Activated CD4-positive, alpha-beta T cell treated with anti-CD3 and anti-CD28 coated beads for 48 hours (primary cell): Measurements from ENCODE around the gene SGMS1.

Source experiments
- DNase-seq: peaks from one replicate; pipeline ENCODE4 v3.0.0-alpha.2; 2020

SGMS1 gene

DNA sequence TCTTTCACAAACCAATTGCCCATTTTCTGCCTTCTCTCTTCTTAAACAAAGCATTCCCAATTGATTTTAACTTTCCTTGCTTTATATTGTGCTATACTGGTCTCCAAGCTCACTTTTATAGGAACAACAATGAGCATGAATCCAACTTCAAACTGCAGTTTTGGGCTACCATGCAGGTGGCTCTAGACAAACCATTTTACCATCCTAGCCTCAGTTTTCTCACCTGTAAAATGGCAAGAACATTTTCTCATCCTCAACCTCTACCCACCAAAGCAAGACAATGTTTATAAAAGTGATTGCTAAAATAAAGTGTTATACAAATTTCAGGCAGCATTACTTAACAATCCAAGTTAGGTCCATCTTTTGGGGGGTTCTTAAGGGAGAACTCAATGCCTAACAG lies 305.6 kb downstream of the SGMS1 start:
- no peak for DNase-seq

DNA sequence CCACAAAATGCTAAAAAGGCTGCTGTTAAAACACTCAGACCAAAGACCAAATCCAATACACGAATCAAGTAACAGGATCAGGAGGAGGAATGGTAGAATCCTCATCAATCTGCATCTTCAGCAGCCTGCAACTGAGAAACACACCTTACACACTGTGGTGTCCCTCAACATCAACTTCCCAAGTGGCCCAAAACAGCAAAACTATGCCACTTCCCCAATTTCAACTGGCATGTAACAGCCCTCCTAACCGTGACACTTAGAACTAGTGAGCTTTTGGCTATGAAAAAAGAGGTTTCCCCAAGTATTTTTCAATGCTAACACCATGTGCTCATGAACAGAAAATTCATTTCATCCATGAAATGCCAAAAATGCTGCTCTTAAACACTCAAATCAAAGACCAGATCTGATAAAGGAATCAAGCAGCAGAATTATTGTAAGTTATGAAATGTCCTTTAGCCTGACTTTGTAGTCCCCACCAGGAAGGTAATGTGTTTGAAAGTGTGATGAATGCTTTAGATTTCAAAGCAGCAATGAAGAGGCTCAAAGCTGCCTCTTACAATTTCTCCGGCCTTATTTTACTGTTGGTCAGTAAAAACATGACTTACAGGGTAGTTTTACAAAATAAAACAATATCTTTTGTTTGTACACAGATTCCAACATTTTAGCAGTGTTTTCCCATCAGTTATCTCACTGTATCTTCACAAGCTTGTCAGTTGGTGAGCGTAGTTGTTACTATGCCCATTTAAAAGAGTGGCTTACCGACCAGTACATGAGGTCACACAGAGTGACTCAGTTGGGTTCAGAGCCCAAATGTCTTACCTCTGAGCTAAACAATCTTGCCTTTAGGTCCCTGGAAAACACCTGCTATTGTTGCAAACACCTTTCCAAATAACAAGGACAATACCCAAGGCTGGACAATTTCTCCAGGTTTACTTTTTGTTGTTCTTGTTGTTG lies 306.8 kb downstream of the SGMS1 start:
- no peak for DNase-seq

DNA sequence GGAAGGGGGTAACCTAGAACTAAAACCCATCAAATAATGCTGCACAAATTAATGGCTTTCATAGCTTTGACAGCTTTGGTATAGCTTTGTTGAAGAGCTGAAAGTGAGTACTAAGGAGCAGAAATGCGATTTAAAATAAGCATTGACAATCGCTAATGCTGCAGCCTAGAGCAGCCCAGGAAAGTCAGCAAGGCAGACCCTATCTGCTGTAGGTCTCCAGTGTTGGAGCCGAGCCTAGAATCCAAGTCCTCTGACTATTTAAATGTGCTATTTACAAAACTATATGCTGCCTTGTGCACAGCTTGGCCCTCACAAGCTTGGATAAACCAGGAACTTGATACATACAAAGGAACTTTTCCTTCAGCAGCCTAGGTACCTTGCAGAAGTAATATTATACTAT lies 307.6 kb downstream of the SGMS1 start:
- DNase-seq, result no peak

DNA sequence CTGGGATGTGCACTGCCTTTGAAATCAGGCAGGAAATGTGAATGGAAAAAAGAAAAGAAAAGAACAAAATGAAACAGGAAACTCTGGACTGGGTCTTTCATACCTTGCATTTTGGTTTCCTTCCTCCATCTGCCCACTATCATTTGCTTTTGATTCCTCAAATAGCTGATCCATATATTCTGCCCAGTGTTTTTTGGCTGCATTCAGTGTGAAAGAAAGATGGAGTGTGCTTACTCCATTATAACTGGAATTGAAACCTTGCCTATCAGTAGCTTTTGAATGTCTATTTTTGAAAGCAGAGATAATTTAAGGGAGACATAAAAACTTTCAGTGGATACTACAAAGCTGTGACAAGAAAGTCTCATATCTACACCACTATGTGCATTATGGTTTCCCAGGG lies 308.3 kb downstream of the SGMS1 start:
- DNase-seq, result no peak

DNA sequence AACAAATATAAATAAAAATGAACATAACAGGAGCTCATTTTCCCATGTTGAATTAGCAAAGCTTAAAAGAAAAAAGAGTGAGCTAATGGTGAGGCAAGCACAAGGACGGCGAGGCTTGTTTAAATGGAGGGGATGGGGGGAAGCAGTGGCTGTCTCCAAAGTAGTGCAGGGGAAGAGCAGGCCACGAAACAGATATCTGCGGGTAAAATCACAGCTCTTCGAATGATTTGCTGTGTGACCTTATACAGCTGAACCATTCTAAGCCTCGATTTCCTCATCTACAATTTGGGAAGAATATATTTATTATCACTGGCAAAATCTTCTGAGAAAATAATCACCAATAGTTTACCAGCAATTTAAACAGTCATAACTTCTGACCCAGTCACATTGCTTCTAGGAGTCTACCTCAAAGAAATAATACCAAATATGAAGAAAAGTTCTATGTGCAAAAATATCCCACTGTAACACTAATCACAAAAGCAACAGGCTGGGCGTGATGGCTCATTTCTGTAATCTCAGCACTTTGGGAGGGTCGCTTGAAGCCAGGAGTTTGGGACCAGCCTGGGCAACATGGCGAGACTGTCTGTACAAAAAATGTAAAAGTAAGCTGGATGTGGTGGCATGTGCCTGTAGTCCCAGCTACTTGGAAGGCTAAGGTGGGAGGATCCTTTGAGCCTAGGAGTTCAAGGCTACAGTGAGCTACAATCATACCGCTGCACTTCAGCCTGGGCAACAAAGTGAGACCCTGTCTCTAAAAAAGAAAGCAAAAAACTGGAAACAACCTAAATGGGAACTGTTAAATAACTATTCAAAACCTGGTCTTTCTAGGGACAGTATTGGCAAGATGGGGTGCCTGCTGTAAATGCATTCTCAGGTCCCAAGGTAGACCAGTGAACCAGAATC lies 309.3 kb downstream of the SGMS1 start:
- no peak for DNase-seq

DNA sequence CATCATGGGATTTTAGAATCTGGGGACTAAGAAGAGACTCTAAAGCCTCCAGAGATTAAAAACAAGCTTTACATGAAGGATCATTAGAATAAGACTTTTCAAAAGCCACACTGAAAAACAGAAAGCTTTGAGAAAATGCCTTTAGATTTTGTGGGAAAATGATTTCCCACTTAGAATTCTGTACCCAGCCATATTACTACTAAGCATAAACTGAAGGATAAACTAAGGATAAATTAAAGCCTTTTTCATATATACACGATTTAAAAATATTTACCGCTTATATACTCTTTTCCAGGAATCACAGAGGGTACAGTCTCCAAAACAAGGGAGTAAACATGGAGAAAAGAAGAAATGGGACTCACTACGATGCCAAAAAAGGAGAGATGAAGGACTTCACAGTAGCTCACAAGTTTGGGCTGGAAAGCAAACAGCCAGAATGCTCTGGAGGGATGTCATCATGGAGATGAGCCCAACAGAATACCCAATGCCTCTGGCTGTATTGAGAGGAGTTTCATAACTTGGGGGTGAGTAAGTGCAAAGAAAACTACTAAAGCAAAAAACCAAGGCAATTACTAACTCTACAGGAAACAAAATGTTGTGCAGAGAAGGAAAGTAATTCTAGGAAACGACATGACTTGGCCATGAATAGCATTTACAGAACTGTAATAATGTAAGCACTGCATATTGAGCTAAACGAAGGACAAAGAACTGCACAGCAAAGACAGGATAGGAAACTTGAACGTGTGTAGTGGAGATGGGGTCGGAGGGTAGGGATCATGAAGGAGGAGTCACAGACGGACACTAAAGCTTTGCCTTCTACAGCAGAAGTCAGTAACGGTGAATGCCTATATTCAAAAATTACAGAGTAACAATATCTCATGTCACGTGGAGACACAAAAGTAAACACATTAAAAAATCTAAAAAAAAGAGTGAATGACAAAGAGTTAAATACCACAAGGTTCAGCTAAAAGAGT lies 311.0 kb downstream of the SGMS1 start:
- DNase-seq, result no peak

DNA sequence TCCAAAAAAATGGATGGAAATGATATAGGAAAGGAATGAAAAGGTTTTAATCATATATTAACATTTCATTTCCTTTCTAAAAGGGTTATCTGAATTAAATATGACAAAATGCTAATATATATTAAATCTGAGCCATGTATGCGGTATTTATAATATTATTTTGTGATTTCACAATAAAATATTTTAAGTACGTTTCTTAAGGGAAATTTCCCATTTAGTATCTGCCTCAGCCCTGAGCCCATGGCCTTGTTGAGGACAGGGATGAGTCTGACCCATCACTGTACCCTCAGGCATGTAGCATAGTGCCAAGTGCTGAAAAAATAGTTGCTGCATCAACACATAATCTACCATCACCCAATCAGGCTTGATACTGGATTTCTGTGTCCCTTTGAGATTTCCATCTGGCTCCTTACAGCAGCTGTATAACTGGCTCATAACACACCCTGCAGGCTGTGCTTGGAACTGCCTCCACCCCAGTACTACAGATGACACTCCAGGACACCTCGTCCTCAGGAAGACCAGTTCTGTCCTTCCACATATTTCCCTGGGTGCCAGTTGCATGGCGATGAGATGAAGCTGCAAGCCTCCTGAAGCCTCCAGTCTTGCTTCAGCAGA lies 313.1 kb downstream of the SGMS1 start:
- peak; percentile 50 for DNase-seq

DNA sequence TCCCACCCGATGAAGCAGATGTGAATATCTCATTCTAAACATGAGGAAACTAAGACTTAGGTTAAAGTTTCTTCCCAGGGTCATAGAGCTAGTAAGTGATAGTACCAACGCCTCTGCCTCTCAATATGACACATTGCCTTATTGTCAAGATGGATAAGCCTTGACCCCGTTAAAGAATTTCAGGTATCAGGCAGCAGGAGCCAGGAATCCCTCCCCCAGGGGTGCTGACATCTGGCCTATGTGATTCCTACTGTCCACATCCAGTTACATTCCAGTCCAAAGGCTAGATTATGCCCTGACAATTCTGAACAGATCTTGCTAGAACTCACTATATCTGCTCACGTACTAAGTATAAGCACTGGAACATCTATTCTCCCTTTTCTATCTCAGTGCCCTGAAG lies 314.4 kb downstream of the SGMS1 start:
- no peak for DNase-seq

DNA sequence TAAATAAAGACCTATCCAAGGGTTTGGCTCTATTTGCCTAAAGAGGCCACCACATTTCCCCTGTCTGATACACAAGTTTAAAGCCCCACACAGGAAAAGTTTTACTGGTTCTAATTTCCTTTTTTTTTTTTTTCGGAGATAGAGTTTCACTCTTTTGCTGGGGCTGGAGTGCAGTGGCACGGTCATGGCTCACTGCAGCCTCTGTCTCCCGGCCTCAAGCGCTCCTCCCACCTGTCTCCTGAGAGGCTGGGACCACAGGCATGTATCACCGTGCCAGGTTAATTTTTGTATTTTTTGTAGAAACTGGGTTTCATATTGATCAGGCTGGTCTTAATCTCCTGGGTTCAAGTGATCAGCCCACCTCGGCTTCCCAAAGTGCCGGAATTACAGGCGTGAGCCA lies 319.1 kb downstream of the SGMS1 start:
- no peak for DNase-seq

DNA sequence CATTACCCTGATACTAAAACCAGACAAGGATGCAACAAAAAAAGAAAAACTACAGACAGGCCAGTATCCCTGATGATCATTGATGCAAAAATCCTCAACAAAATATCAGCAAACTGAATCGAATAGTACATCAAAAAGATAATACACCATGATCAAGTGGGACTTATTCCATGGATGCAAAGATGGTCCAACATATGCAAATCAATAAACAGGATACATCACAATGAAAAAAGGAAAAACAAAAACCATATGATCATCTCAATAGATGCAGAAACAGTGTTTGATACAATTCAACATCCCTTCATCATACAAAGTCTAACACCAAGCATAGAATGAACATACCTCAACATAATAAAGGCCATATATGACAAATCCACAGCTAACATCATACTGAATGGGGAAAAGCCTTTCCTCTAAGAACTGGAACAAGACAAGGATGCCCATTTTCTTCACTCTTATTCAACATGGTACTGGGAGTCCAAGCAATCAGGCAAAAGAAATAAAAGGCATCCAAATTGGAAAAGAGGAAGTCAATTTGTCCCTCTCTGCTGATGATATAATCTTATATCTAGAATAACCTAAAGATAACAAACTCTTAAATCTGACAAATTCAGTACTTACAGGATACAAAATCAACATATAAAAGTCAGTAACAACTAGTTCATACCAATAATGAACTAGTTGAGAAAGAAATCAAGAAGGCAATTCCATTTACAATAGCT lies 323.6 kb downstream of the SGMS1 start:
- DNase-seq, result no peak

DNA sequence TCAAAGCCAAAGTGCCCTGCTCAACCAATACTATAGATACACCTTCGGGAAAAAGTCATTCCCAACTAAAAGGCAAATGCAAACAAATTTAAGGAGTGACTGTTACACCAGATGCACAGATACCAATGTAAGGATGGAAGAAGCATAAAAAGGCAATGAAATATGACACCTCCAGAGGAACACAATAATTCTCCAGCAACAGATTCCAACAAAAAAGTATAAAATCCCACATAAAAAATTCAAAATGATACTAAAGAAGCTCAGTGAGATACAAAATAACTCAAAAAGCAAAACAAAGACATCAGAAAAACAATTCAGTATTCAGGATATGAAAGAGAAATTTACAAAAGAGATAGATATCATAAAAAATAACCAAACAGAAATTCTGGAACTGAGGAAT lies 328.4 kb downstream of the SGMS1 start:
- DNase-seq, result no peak

DNA sequence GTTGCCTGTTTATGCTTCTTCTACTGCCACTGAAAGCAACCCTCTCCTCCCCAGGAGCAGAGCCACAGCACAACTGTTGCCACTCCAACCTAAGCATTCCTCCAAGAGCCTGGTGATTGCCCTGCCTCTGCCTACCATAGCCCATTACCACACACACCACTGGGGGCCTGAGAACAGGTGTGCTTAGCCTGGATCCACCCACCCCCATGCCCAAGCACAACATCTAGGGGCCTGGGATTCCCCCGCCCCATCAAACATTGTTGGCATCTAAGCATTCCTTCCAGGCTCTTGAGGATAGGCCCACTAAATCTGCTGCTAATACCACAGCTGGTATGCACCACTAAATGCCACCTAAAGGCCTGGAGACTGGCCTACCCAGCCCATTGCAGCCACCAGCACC lies 329.2 kb downstream of the SGMS1 start:
- DNase-seq, result no peak

DNA sequence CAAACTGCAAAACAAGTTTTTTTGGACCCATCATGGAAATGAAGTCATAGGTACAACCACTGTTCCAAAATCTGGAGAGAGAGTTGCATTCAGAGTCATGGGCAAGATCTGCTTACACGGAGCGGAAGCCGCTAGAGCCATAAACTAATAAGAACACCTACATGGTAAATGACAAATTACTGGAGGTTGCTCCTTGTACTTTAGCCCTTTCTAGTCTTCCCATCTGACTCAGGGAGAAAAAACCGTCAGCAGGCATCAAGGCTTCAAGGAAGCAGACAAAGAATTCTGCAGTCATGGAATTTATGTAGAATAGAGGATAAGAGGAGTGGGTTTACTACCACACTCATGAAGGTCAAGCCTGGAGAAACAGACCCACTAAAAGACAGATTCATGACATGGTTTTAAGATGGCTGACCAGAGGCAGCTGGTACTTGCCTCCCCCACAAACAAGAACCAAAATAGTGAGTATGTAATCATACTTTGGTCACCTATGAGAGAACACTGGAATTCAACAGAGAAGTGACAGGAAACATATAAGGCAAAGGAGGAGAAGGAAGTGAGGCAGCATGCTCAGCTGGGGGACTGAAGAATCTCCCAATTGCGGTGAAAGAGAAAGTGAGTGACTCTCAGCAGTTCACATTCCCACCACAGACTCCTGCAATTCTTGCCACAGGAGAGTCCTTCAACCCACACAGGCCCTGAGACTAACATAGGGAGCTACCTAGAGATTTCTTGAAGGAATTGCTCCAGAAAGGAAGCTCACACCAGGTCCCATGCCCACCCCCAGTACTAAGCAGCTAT lies 330.0 kb downstream of the SGMS1 start:
- DNase-seq, result no peak

DNA sequence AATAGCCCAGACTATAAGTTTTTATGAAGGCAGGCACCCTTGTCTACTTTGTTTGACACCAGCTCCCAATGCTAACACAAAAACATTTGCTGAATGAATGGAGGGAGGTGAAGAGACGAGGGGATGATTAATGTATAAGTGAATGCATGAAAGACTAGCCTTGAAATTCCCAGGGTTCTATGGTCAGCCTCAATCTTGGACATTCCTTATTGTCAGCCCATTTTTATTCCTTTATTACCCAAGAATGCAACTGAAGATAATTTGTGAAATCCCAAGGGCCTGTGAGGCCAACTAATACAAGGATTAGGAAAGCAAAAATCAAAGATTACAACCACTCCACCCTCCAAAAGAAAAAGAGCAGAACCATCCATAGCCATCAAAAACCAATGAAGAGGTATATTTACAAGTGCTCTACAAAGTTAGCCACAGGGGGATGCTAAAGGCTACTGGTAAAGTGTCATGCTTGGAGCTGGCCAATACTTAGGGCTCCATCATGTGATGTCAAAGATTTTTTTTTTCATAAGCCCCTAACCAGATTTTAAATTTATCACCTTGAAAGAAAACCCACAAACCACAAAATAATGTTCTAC lies 332.4 kb downstream of the SGMS1 start:
- DNase-seq, result no peak

DNA sequence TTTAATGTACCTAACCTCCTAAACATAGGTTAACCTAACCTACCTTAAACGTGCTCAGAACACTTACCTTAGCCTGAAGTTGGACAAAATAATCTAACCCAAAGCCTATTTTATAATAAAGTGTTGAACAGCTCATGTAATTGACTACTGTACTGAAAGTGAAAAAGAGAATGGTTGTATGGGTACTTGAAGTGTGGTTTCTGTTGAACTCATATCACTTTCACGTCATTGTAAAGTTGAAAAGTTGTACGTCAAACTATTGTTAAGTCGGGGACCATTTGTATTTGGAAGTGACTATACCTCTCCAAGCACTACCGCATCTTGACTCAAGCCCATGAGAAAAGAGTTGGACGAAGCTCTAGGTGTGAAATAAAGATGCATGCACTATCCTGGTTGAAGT lies 334.6 kb downstream of the SGMS1 start:
- no peak for DNase-seq

DNA sequence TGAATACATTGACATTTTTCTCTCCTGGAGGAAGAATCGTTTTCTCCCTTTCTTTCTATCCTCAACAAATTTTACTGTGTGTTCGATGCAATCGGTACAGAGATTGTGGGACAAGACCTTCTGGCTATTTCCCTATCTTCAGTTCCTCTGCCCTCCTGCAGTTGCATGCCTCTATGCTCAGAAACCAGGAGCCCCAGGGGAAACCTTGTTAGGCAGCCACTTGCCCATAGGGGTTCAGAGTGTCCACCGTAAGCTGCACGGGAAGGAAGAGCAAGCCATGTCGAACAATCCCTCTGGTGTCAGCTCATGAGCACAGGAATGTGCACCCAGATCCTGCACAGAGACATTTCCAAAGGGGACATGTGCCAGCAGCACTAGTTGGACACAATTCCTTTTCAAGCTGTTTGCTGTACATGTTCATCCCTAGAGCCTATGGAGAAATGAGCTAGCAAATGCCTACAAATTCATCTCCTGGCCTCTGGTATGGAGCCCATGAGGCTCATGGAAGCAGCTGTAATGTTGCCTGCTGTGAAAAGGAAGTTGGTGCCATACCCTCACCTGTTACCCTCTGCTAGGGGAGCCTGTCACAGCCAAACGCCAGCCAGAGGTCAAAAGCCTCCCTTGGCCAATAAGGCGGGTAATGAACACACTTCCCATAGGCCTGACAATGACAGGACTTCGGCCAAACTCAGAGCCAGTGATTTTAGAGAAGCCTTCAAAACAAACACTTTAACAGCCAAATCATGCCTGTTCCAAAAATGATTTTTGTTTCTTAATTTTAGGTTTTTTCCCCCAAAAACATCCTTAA lies 336.6 kb downstream of the SGMS1 start:
- no peak for DNase-seq

DNA sequence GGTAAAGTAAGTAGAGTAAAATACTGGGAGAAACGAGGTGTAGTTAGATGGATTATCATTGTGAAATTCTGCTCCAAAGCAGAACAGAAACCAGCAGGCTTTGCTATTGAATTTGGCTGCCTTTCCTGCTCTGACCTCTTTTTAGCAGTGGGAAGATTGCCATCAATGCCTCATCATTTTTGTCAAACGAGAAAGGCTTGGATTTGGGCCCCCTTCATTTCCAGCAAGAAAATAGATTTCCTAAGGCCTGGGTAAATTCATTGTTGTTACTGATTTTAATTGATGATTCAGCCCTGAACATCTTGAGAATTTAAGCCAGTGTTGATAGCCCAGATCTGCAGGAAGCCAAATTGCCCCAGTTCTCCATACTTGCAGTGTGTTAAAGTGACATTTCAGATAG lies 337.2 kb downstream of the SGMS1 start:
- no peak for DNase-seq

DNA sequence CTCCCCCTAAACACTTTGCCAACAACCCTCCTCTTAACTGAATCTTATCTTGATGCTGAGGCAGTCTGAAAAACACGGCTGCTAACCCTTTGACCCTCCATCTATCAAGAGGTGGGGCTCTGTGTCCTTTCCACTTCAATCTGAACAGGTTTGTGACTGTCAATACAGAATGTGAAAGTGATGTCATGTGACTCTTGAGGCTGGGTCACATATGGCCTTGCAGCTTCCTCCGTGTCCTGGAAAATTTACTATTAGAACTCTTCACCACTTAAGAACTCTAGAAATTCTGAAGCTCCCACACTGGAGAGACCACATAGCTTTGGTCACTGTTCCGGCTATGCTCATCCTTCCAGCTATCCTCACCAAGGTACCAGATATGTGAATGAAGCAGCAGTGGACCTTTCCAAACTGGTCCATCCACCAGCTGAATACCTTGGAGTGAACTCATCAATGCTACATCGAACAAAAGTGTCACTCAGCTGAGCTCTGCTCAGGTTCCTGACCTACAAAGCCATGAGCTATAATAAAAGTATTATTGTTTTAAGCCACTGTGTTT lies 341.7 kb downstream of the SGMS1 start:
- no peak for DNase-seq
